NCI-H1417 treated with DMSO at 0.1 percent for 48 hours (cell line): ENCODE results near the gene PCDHGB3.
"Not testable (repeated sequence)": the region's sequence is repeated elsewhere in the genome, so short reads cannot be mapped to it uniquely, and the experiment has no call there.

ENCODE experiments used
- DNase-seq: peaks from one replicate; lab custom pipeline; 2025; lab: John Stamatoyannopoulos, UW

The PCDHGB3 gene

DNA sequence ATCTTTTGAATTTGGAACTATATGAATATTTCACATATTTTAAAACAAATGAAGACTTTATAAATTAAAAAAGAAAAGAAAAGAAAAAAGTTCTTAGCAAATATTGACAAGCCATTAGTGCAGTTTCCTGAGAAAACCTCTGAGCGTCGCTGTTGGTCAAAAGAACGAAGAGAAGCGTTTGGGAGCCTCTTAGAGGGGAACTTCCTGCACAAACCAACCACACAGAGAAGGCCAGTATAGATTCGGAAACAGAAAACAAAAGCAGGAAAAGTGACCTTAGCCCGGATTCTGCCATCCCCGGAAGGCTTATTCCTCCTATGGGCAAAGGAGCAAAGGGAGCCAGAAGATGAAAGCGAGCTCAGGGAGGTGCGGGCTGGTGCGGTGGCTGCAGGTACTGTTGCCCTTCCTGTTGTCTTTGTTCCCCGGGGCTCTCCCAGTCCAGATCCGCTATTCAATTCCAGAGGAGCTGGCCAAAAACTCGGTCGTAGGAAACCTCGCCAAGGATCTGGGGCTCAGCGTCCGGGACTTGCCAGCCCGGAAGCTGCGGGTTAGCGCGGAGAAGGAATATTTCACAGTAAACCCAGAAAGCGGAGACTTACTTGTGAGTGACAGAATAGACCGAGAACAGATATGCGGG lies 10.1 kb upstream of the PCDHGB3 start, which contains the start of gene PCDHGB2:
TSS of gene PCDHGB2 (plus strand) at position 205 of the 637 bp plus-strand sequence. CDS start at position 347, 142 bp downstream.
- DNase-seq = no peak

GRCh38 chr5:141360685-141361084 lies 9.4 kb upstream of the PCDHGB3 start:
- DNase-seq = no peak

DNA sequence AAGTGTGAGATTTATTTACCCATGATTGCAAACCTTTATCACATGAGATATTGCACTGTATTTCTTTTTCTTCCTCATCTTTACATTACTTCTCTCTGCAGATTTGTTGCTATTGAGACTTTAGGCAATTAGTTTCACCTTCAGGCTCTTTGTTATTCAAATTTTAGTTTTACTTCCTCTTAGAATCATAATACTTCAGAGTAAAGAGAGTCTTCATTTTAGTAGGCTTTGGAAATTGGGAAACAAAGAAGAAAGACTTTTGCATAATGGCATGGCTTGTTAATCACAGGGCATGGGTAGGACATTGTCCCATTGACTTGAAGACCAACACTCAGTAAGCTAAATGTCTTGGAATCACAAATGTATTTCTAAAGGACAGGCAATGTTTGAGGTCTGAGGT lies 7.3 kb upstream of the PCDHGB3 start:
- no peak for DNase-seq

GRCh38 chr5:141363952-141364660 lies 5.9 kb upstream of the PCDHGB3 start, which contains the start of gene PCDHGA5:
Gene PCDHGA5, plus strand, starts transcription at chr5:141364162. Its CDS starts 169 bp downstream, at chr5:141364331.
- no peak for DNase-seq

DNA sequence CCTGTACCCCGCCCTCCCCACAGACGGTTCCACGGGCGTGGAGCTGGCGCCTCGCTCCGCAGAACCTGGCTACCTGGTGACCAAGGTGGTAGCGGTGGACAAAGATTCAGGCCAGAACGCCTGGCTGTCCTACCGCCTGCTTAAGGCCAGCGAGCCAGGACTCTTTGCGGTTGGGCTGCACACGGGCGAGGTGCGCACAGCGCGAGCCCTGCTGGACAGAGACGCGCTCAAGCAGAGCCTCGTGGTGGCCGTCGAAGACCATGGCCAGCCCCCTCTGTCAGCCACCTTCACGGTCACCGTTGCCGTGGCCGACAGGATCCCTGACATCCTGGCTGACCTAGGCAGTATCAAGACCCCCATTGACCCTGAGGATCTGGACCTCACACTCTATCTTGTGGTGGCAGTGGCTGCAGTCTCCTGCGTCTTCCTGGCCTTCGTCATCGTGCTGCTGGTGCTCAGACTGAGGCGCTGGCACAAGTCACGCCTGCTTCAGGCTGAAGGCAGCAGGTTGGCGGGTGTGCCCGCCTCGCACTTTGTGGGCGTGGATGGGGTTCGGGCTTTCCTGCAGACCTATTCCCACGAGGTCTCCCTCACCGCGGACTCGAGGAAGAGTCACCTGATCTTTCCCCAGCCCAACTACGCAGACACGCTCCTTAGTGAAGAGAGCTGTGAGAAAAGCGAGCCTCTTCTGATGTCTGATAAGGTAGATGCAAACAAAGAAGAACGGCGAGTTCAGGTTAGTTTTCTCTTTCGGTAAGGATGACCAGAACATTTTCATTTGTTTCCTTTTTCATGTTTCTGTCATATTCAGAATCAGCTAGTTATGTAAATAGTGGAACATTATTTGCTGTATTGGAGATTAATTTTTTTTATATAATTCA lies 3.8 kb upstream of the PCDHGB3 start:
- DNase-seq = no peak

- no peak for DNase-seq
Measured at GRCh38 chr5:141371572-141372475, 1.8 kb downstream of the PCDHGB3 start.

DNA sequence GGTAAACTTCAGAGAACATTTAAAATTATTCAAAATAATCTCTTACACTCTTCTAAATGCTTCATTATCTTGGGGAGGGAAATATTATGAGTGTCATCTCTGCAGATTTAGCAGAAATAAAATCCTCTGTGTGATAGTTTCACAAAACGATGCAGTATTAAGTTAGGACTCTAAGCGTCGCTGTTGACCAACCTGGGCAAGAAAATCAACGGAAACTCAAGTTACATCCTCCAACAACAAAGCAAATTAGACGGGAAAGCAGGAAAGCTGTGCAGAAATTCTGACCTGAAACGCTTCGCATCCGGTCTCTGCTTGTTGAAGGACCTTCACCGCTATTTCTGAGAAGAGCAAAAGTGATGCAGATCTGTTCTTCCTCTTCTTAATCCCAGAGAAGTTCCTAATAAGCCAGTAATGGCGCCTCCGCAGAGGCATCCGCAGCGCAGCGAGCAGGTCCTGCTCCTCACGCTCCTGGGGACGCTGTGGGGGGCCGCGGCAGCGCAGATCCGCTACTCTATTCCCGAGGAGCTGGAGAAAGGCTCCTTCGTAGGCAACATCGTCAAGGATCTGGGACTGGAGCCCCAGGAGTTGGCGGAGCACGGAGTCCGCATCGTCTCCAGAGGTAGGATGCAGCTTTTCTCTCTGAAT lies 3.8 kb downstream of the PCDHGB3 start, which contains the start of gene PCDHGA6:
TSS of gene PCDHGA6 (plus strand) at position 219 of the 645 bp plus-strand sequence. CDS start at position 412, 193 bp downstream.
- DNase-seq = no peak

DNA sequence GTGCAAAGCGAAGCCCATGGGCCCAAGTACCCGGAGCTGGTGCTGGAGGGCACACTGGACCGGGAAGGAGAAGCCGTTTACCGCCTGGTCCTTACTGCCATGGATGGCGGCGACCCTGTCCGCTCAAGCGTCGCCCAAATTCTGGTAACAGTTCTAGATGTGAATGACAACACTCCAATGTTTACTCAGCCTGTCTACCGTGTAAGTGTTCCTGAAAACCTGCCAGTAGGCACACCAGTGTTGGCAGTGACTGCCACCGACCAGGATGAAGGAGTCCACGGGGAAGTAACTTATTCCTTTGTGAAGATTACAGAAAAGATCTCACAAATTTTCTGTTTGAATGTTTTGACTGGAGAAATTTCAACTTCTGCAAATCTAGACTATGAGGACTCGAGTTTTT lies 4.6 kb downstream of the PCDHGB3 start:
- no peak for DNase-seq

DNA sequence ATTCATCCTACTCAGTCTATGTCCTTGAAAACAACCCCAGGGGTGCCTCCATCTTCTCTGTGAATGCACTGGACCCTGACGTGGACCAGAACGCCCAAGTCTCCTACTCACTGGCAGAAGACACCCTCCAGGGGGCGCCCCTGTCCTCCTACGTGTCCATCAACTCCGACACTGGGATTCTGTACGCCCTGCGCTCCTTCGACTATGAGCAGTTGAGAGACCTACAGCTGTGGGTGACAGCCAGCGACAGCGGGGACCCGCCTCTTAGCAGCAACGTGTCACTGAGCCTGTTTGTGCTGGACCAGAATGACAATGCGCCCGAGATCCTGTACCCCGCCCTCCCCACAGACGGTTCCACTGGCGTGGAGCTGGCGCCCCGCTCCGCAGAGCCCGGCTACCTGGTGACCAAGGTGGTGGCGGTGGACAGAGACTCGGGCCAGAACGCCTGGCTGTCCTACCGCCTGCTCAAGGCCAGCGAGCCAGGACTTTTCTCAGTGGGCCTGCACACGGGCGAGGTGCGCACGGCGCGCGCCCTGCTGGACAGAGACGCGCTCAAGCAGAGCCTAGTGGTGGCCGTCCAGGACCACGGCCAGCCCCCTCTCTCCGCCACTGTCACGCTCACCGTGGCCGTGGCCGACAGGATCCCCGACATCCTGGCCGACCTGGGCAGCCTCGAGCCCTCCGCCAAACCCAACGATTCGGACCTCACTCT lies 5.6 kb downstream of the PCDHGB3 start:
- DNase-seq = not testable (repeated sequence)

DNA sequence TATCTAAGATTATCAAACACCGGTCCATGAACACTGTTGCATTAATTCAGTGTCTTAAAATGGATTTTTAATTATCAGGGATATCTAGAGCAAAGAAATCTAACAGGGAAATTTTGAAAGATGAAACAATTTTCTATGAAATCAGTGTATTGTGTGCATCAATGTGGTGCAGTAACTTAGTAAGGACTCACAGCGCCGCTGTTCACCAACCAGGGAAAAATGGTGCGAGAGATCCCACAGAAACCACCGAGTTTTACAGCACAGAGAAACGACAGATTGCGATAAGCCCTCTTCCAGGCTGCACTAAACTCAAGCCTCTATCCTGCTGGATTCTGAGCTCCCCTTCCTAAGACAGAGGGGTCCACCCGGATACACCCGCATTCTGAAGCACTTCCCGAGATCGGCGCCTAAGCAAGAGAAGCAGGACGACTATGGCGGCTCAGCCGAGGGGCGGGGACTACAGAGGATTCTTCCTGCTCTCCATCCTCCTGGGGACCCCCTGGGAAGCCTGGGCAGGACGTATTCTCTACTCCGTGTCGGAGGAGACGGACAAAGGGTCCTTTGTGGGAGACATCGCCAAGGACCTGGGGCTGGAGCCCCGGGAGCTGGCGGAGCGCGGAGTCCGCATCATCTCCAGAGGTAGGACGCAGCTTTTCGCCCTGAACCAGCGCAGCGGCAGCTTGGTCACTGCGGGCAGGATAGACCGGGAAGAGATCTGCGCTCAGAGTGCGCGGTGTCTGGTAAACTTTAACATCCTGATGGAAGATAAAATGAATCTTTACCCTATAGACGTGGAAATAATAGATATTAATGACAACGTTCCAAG lies 12.6 kb downstream of the PCDHGB3 start, which contains the start of gene PCDHGA7:
TSS of gene PCDHGA7 (plus strand) at position 274 of the 826 bp plus-strand sequence. CDS start at position 432, 158 bp downstream.
- DNase-seq = no peak

- no peak for DNase-seq
Measured at GRCh38 chr5:141383345-141383744, 13.3 kb downstream of the PCDHGB3 start.

DNA sequence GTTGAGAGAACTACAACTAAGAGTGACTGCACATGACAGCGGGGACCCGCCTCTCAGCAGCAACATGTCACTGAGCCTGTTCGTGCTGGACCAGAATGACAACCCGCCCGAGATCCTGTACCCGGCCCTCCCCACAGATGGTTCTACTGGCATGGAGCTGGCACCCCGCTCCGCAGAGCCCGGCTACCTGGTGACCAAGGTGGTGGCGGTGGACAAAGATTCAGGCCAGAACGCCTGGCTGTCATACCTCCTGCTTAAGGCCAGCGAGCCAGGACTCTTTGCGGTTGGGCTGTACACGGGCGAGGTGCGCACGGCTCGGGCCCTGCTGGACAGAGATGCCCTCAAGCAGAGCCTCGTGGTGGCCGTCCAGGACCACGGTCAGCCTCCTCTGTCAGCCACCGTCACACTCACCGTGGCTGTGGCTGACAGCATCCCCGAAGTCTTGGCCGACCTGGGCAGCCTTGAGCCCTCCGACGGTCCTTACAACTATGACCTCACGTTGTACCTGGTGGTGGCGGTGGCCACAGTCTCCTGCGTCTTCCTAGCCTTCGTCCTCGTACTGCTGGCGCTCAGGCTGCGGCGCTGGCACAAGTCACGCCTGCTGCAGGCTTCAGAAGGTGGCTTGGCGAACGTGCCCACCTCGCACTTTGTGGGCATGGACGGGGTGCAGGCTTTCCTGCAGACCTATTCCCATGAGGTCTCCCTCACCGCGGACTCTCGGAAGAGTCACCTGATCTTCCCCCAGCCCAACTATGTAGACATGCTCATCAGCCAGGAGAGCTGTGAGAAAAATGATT lies 14.6 kb downstream of the PCDHGB3 start:
- DNase-seq = no peak

- not testable (repeated sequence) for DNase-seq
Measured at GRCh38 chr5:141387557-141388311, 17.7 kb downstream of the PCDHGB3 start, which contains the start of gene PCDHGB4. Gene PCDHGB4, plus strand, starts transcription at chr5:141387698. Its CDS starts 187 bp downstream, at chr5:141387885.

- no peak for DNase-seq
Measured at GRCh38 chr5:141388661-141389060, 18.6 kb downstream of the PCDHGB3 start.

- no peak for DNase-seq
Measured at GRCh38 chr5:141389153-141390042, 19.4 kb downstream of the PCDHGB3 start.
